HG03457 (cell line): ENCODE measurements around the gene NLGN4Y.

Experiments
- ATAC-seq: cut with Tn5 transposase; IDR thresholded peaks from one replicate; pipeline ENCODE4 v1.9.1; 2021; ENCODE audit warnings: moderate number of reproducible peaks; ENCODE audit not compliant: unreplicated experiment

Gene NLGN4Y

DNA sequence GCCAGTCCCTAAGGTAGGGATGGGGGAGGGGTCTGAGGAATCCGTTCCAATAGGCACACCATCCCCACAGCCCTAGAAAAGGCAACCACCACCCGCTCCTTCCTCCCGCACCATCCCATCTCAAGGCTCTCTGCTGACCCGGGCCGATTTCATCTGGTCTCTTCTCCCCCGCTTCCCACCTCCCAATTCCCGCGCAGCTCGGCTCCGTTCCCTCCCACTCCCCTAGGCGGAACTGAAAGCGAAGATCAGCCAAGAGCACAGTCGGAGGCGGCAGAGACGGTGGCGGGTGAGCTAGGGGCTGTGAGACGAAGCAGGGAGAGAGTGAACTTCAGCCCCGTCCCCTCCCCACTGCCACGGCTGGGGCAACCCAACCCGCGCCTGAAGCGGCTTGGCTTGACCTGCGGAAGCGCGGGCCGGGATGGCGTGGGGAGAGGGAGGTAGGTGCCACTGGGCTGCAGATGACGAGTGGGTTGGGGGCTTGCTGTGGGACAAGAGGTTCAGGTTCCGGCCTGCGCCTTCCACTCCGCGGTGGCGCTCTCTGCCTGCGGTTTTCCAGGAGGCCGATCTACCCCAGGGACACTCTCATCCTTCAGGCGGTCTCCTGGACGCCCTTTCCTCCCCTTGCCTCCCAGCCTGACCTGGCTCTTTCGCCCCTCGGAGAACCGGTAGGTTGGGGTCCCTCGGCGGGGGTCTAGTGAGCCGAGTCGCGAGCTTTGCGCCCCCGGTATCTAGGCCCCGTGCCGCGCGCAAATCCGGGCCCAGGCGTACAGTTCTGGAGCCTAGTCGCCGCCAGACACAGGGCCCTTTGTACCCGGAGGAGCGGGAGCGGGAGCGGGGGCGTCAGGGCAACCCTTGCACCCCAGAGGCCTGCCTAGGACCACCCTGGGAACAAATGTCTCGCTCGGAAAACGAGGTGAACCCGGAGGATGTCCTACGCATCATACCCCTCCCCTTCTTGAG, at the start of gene NLGN4Y:
Gene NLGN4Y, plus strand, starts transcription at position 258 of the 960 bp plus-strand sequence. CDS start 97,591 bp downstream, outside the sequence.
- peak; percentile 51 for ATAC-seq

DNA sequence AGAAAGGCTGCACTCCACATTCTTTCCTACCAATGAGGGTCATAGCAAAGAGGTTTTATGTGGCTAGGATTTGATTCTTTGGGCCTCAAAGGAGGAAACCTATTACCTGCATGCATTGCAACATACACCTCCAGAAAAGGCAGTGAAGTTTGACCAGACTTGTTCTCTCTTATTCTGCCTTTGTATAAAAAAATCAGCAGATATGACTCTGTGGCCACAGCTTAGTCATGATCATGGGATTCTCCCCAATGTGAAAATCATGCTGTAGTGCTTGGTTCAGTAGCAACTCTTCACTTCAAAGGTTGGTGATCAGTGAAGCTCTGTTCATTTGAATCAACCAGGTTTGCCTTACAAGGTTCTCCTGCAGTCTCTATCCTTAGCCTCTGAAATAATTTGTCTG, 38.4 kb upstream of the NLGN4Y start:
- no peak for ATAC-seq

DNA sequence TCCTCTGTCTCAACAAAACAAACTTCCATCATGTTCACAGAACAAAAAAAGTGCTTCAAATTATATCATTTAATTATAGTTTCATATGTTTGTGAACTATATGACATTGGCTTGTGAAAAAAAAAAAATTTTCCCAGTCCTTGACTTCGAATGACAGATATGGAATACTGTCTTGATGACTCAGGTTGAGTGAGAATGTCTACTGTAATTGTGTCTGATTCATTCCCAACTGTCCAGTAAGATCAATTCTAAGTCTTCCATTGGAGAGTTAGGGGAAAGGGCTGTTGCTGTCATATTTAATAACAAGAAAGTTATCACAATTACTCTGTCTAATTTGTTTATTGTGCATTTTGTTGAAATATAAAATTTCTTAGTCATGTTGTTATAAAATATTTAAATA, 34.1 kb upstream of the NLGN4Y start:
- ATAC-seq = no peak

DNA sequence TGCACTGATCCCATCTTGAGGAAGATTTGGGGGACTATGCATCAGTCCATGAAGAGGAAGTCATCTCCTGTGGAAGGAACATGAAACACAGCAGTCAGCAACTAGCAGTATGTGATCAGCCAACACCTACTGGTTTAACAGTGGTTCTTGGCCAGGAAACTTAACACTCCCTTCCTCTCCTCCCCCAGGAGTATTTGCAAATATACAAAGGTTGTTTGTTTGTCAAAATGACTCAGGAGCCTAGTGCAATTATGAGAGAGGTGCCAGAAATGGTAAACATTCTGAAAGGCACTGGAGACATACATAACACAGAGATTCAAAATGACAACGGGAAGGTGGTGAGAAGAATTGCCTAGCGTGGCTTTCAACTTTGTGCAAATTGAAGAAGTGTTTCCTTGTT, 26.3 kb upstream of the NLGN4Y start:
- ATAC-seq = no peak

DNA sequence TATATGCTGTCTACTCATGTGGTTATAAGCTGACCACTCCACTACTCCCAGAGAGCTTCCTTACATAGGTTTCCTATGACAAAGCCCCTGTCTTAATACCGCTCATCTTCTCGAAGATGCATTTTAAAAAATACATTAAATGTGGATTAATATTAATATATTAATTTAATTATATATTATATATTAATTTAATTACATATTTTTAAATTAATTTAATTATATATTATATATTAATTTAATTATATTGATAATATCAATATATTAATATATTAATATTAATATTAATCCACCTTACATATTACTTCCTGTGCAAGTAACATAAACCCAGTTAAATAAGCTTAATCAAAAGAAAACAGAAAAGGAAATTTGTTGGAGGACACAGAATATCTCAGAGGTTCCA, 19.7 kb upstream of the NLGN4Y start:
- ATAC-seq = no peak

DNA sequence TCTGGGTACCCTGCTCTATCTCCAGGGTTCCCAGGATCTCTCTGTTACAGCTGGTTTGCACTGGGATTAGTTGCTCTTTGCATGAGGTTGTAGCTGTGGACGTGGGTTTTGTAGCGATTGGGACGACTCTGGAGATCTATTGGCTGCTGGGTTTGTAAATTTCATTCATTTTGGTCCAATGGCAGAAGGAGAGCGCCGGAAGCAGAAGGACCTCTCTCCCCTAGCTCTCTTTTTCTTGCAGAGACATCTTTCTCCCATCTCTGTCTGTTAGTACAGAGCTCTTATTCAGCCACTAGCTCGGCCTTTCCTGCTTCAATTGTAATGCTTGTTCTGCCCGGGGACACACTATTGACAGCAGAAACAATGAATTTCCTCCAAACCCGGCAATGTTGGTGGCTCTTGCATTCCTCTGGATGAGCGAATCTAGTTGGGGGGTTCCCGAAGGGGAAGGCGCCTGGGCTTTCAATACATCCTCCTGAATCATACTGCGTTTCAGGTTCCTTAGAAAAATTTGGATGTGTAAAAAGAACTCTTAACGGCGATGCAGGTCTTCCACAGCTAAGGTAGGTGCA, 1.9 kb upstream of the NLGN4Y start:
- ATAC-seq = no peak

DNA sequence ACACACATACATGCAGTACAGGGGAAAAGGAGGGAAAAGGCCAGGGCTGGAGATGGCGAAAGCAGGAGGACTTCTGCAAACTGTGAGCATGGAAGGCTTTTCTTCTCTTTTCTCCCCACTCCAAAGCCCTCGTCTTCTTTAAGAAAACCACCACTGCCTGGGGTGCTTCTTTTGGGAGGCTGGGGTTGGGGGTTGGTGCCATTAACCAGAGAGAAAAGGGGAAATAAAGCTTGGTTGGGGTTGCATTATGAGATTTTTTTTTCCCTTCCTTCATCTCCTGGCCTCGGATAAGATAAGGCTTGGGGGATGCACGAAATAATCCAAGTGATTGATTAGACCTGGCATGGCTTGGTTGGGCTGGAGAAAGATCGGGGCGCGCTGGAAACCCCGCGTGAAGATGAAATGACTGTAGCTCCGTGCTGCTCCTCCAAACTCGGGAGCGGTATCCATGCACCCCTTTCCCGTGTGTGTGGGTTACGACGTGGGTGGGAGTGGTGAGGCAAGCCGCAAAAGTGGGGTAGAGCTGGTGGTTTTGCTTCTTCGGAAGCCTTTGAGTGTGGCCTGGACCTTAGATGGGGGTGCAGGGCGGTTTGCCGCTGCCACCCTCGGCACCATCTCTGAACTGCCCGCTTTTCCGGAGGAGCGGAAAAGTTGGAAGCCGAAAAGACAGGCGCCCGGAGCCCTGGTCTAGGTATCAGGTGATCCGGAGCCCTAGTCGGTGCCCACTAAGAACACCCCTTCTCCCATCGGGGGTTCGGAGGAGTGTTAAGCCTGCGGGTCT, 648 bp upstream of the NLGN4Y start:
- no peak for ATAC-seq

DNA sequence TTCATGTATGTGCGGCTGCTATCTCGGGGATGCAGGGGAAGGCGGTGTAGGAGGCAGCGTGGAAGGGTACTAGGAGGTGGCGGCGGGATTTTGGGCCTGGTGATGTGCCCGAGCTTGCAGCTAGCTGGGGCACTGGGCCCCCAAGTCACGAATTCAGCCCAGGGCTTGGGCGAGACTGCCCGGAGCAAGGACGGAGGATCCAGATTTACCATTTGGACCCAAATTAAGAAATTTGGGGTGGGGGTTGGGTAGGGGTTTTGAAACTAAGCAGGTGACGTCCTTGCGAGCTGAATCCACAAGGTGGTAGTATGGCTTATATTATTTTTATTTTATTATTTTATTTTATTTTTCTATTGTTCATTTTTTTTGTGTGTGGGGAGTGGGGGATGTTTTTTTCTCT, 986 bp downstream of the NLGN4Y start:
- no peak for ATAC-seq

DNA sequence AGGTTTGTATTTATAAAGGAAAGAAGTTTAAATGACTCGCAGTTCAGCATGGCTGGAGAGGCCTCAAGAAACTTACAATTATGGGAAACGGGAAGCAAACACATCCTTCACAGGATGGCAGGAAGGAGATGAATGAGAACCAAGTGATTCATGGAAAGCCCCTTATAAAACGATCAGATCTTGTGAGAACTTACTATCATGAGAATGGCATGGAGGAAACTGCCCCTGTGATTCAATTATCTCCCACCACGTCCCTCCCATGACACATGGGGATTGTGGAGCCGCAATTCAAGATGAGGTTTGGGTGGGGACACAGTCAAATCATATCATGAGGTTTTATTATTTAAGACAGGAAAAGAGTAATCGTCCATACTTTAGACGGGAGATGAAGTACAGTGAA, 4.0 kb downstream of the NLGN4Y start:
- no peak for ATAC-seq

DNA sequence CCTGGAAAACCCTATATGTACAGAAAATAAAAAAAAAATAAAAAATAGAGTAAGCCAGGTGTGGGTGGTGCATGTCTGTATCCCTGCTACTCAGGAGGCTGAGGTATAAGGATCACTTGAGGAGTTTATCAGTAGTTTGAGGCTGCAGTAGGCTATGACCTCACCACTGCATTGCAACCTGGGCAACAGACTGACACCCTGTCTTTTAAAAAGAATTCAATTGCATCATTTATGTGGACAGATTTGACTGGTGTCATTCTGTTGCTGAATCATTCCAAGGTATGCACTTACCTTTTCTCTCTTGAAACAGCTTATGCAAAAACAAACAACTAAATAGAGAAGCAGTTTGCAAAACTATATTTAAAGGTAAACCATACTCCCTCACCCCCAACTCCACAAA, 12.4 kb downstream of the NLGN4Y start:
- ATAC-seq = no peak

DNA sequence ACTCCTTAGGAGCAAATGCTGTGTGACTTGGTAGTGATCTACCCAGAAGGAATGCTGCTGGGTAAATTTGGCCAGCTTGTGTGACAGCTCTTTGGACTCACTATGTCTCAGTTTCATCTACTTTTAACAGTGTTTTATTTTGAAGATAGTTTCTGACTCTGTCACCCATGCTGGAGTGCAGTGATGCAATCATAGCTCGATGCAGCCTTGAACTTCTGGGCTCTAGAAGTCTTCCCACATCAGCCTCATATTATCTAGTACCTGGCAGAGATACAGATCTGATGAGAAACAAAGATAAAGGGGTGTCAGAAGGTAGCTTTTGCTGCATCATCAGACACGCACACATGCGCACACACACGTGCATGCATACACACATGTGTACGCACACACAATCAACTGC, 19.2 kb downstream of the NLGN4Y start:
- no peak for ATAC-seq

DNA sequence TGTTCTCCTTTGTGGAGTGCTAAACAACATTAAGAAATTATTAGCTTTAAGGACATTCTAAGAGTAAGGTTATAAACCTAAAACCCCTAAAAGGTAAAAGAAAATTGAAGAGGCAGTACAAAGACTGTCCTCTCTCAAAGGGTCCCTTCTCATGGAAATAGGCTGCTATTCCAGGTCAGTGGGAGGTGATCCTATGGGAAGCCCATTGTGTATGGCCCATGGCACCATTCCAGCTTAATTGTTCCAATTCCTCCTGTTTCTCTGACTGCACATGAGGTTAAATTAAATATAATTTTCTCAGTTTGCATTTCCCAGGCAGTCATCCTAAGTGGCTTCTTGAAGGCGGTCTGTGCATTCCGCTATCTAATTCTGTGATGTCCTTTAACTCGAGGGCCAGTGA, 57.0 kb downstream of the NLGN4Y start:
- ATAC-seq = no peak

DNA sequence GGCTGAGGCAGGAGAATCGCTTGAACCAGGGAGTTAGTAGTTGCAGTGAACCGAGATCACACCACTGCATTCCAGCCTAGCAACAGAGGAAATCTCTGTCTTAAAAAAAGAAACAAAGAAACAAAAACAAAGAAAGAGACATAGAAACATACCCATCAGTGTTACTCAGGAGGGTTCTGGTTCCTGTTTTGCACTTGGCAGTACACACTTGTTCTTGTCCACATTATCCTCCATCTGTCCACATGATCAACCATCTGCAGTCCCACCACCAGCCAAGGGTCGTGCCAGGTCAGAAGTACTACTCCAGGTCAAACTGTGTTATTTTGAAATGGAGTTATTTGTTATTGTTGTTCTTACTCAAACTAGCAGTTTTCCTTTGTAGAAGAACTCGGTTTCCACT, 62.4 kb downstream of the NLGN4Y start:
- no peak for ATAC-seq

DNA sequence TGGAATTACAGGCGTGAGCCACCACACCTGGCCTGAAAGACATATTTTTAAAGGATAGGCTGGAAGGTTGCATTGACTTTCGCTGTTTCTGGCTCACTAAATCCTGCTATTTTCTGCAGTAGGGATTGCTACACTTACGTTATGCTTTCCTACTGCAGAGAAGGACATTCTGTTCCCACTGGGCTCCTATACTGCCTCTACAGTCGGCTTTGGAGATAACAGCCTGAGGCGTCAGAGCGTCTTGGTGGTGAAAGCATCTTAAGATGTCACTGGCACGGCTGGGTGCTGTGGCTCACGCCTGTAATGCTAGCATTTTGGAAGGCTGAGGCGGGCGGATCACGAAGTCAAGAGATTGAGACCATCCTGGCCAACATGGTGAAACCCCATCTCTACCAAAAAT, 77.0 kb downstream of the NLGN4Y start:
- no peak for ATAC-seq

DNA sequence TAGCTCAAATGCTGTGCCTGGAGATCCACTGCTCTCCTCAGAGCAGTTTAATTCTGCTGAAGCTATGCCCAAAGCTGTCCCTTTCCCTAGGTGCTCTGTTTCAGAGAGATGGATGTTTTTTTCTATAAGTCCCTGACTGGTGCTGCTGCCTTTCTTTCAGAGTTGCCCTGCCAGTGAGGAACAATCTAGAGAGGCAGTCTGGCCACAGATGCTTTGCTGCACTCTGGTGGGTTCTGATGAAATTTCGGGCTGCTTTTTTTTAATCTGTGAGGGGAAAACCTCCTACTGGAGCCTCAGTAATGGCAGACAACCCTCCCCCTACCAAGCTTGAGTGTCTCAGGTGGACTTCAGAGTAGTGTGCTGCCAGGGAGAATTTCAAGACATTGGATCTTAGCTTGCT, 93.3 kb downstream of the NLGN4Y start:
- no peak for ATAC-seq

DNA sequence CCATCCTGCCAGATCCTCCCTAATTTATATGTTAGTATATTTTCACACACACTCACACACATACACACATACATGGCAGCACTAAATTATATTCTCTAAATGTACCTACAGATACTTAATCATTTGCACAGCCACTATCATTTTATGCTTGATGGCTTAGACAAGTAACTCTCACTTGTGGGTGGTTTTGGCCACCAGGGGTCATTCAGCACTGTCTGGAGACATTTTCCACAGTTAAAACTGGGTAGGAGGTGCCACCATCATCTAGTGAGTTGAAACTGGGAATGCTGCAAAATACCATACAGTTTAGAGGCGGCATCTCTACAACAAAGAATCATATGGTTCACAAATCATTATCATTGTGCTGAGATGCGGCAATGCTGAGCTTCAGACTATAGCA, 94.2 kb downstream of the NLGN4Y start:
- no peak for ATAC-seq

DNA sequence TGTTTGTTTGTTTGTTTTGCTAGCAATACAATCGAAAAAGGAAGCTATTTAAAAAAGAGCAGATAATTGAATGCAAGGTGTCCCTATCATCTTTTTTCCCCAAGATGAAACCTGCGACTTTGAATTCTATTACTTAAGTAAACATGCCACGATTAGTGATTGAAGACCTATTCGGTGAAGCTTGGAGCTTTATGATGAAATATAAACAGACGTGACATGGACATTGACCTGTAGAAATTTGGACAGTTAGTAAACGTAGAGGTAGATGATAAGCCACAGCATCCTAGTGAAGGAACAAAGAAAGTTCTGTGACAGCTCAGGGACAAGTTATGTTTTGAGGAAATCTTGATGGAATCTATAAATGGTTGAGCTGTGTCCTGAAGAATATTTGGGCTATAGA, 103.9 kb downstream of the NLGN4Y start:
- ATAC-seq = no peak

DNA sequence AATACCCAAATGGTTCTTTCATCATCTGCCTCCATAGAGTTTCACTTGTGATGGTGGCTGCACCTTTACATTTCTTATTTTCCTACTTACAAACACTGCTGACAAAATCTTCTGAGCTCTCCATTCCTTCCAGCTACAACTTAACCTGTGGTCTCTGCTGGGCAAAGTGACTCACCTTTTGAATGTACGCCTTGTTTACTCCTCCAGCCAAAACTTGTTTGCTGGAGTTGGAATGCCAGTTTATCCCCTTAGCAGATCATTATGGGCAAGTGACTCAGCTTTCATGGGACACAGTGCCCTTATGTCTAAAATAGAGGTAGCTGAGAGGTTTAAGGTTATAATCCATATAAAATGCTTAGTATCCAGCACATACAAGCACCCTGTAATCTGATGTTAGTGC, 107.3 kb downstream of the NLGN4Y start:
- ATAC-seq = no peak

DNA sequence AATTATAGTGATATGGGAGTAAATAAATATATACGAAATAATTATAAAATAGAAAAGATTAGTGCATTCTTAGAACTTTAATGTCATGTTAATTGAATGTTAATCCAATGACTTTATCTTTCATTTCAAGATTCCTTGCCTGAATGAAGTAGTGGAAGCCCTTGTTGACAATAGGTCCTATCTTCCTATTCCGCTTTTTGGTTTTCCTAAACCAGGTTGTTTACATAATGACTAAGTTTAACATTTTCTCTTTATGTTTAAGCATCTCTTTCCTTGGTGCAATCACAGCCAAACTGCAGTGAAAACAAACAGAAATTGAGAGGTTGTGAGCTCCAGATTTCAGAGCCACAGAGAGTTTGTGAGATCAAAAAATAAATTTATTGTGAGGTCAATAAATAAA, 109.4 kb downstream of the NLGN4Y start:
- no peak for ATAC-seq

DNA sequence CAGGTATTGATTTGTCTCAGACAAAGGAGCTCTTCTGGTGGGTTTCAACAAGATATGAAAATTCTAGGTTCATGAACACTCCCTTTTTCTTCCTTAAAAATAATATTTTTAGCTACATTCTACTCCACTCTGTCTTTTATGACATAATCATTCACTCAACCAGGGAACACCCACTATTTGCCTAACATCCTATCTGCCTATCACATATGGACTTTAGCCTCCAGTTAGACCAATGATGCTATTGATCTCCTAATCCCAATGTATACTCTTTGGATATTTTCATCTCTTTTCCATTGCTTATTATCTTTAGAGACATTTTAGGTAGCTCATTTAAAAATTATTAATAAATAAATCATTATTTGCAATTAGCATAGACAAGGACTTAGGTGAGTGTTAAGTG, 110.6 kb downstream of the NLGN4Y start:
- ATAC-seq = no peak

DNA sequence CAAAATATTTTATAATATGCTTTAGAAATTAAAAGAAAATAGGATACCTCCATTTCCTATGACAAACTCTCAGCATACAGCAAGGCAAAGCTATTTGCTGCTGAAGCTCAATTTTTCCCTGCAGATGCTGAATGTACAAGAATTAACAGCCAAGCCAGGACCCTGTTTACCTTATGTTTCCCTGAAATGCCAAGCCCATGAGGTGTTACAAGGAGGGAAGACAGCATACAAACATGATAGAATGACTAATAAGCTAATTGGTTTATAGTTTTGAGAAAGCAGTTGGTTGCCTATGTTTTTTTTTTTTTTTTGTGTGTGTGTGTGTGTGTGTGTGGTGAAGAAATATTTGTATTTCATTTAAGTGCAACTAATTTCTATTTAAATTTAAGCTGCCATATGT, 113.2 kb downstream of the NLGN4Y start:
- ATAC-seq = no peak

DNA sequence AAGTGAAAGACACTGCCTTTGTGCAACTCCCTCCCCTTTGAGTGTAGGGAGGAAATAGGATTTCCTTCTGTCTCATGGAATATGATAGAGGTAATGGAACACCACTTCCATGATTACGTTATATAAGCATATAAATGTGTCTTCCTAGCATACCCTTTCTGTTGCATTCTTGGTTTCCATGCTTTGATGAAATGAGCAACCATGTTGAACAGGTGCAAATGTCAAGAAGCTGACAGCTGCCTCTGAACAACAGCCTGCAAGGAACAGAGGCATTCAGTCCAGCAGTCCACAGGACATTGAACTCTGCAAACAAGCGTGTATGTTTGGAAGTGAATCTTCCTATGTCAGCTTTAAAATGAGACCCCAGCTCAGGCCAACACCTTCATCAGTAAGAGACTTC, 117.5 kb downstream of the NLGN4Y start:
- no peak for ATAC-seq
